Calu3 (cell line): ENCODE results near the gene KCND3. TPM values are rescaled to one million over a fixed set of nuclear protein-coding genes. Genes with fewer than 3 reads are reported as not detected.
A peak's percentile ranks its signal among the peaks of the same experiment; 100 is the strongest.

Experiments used
- BruUV-seq: library from RNA; stranded (reverse); fragments of 400-500 nt; replicated peaks from 2 replicates; lab custom pipeline; 2021; lab: Mats Ljungman, UMichigan
- CTCF ChIA-PET: fragments of 300-600 bp; sonication (Branson Sonifier 250); formaldehyde crosslinking; loops from one replicate; lab custom pipeline; 2022; ENCODE audit warnings: antibody characterized with exemption; lab: Charles Lee
- DNase-seq: peaks from one replicate; pipeline ENCODE4 v3.0.0; 2022
- H3K27ac Mint-ChIP-seq: one replicate; pipeline ENCODE4 v1.8.0; 2022; ENCODE audit warnings: mixed read lengths; ENCODE audit not compliant: unreplicated experiment
- H3K27me3 Mint-ChIP-seq: one replicate; pipeline ENCODE4 v1.8.0; 2022; ENCODE audit warnings: mixed read lengths; ENCODE audit not compliant: unreplicated experiment
- H3K36me3 Mint-ChIP-seq: one replicate; pipeline ENCODE4 v1.8.0; 2022; ENCODE audit warnings: mild to moderate bottlenecking, moderate library complexity, mixed read lengths; ENCODE audit not compliant: insufficient read depth, unreplicated experiment
- H3K4me1 Mint-ChIP-seq: one replicate; pipeline ENCODE4 v1.8.0; 2022; ENCODE audit warnings: mild to moderate bottlenecking, low read depth, mixed read lengths; ENCODE audit not compliant: unreplicated experiment
- H3K4me3 Mint-ChIP-seq: one replicate; pipeline ENCODE4 v1.8.0; 2022; ENCODE audit warnings: mild to moderate bottlenecking, low read depth, moderate library complexity, mixed read lengths; ENCODE audit not compliant: unreplicated experiment
- H3K9me3 Mint-ChIP-seq: one replicate; pipeline ENCODE4 v1.8.0; 2022; ENCODE audit warnings: low read depth, mixed read lengths; ENCODE audit not compliant: unreplicated experiment
- CTCF ChIP-seq: fragments of 200-600 bp; IDR thresholded peaks from one replicate; pipeline ENCODE4 v1.8.0; 2022; ENCODE audit warnings: antibody characterized with exemption; ENCODE audit not compliant: unreplicated experiment
- intact Hi-C: fragments of 100-400 bp; cut with micrococcal nuclease; formaldehyde crosslinking; loops from one replicate; pipeline ENCODE4 v1.10.0; 2022; ENCODE audit not compliant: unreplicated experiment
- total RNA-seq: library from RNA; stranded (reverse); gene quantifications from 2 replicates; pipeline ENCODE4 v1.2.3, GENCODE V29; 2022

KCND3 gene
- total RNA-seq, 1 experiment from 2014 or later = 0.07 TPM

- H3K9me3 Mint-ChIP-seq = no peaks in the 10 kb centered on the region
- no TSS peak for BruUV-seq
- no peak overlapping the region for H3K27ac Mint-ChIP-seq
- intact Hi-C loops = loop anchor here (5.0 kb wide), 2 partner anchors 35 to 265 kb away; no protein-coding TSS in a partner anchor
- H3K4me3 Mint-ChIP-seq = no peak overlapping the region
- CTCF ChIA-PET = interaction anchor here (0.9 to 1.4 kb wide), 4 partner anchors 22 to 265 kb away, joined by 3 to 15 read pairs (median 6); no protein-coding TSS in a partner anchor
- no peaks in the 10 kb centered on the region for H3K36me3 Mint-ChIP-seq
- TF ChIP-seq CTCF = peak; percentile 53
- no peaks in the 10 kb centered on the region for H3K4me1 Mint-ChIP-seq
- DNase-seq = peak; percentile 68
- peaks cover 67% of the 10 kb centered on the region for H3K27me3 Mint-ChIP-seq
Measured at GRCh38 chr1:111747282-111747734, 242.2 kb downstream of the KCND3 start.

GRCh38 chr1:111746614-111746999 is 242.9 kb downstream of the KCND3 start:
- no peaks in the 10 kb centered on the region for H3K36me3 Mint-ChIP-seq
- H3K4me3 Mint-ChIP-seq = no peak overlapping the region
- no TSS peak for BruUV-seq
- H3K27me3 Mint-ChIP-seq = peaks cover 66% of the 10 kb centered on the region
- H3K9me3 Mint-ChIP-seq = no peaks in the 10 kb centered on the region
- no peak for DNase-seq
- CTCF ChIA-PET = interaction anchor here (0.9 to 1.4 kb wide), 4 partner anchors 23 to 265 kb away, joined by 3 to 15 read pairs (median 6); no protein-coding TSS in a partner anchor
- intact Hi-C loops = loop anchor here (5.0 kb wide), 2 partner anchors 34 to 264 kb away; no protein-coding TSS in a partner anchor
- no peak for TF ChIP-seq CTCF
- H3K4me1 Mint-ChIP-seq = no peaks in the 10 kb centered on the region
- no peak overlapping the region for H3K27ac Mint-ChIP-seq

GRCh38 chr1:111745675-111746613 is 243.5 kb downstream of the KCND3 start:
- DNase-seq = no peak
- H3K4me1 Mint-ChIP-seq = no peaks in the 10 kb centered on the region
- no peak overlapping the region for H3K27ac Mint-ChIP-seq
- H3K4me3 Mint-ChIP-seq = no peak overlapping the region
- peaks cover 66% of the 10 kb centered on the region for H3K27me3 Mint-ChIP-seq
- no peaks in the 10 kb centered on the region for H3K9me3 Mint-ChIP-seq
- intact Hi-C loops = loop anchor here (5.0 kb wide), 2 partner anchors 34 to 264 kb away; no protein-coding TSS in a partner anchor
- TF ChIP-seq CTCF = no peak
- H3K36me3 Mint-ChIP-seq = no peaks in the 10 kb centered on the region
- CTCF ChIA-PET = no interaction called here
- BruUV-seq = no TSS peak

GRCh38 chr1:111743679-111744101 is 245.8 kb downstream of the KCND3 start:
- intact Hi-C loops = no loop called here
- peaks cover 66% of the 10 kb centered on the region for H3K27me3 Mint-ChIP-seq
- H3K9me3 Mint-ChIP-seq = no peaks in the 10 kb centered on the region
- CTCF ChIA-PET = no interaction called here
- H3K36me3 Mint-ChIP-seq = peaks cover 13% of the 10 kb centered on the region
- H3K4me3 Mint-ChIP-seq = no peak overlapping the region
- TF ChIP-seq CTCF = no peak
- BruUV-seq = no TSS peak
- DNase-seq = no peak
- peaks cover 12% of the 10 kb centered on the region for H3K4me1 Mint-ChIP-seq
- no peak overlapping the region for H3K27ac Mint-ChIP-seq
